Stimulated activated CD4-positive, alpha-beta T cell treated with anti-CD3 and anti-CD28 coated beads, TNF-alpha, amount 100 ng/mL, for 4 hours (primary cell): Measurements from ENCODE around the gene L3MBTL1.

ENCODE experiments used
- DNase-seq, 3 experiments: peaks; one replicate each; pipeline ENCODE4 v3.0.0-alpha.2; 2020; ENCODE audit warnings: low read depth in 3 of 3

The L3MBTL1 gene

DNA sequence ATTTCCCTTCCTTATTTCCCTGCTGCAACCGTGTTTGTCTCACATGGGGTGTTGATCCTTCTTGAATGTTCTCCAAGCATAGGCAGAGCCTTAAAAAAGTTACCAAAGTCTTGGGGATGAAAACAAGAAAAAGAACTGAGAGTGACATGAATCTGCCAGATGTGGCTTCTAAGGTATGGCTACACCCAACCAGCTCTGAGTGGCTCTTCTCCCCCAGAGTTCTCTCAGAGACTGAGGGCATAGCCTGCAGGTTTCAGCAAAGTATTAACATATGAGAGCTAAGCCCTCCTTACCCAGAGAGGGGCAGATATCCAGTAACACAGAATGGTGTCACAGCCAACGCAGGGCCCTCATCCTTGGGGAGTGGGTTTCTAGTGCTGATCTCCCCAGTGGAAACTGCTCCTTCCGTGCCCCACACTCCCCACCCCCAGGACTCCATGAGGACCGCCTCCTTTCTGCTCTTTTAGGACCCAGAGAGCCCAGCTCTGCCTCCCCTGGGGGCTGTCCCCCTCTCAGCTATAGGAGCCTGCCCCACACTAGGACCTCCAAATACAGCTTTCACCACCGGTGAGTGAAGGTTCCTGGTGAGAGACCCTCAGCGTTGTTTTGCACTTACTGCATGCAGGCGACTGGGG, 28.0 kb downstream of the L3MBTL1 start:
- DNase-seq, result no peak

GRCh38 chr20:43536041-43536816, 28.7 kb downstream of the L3MBTL1 start:
- no peak for DNase-seq

DNA sequence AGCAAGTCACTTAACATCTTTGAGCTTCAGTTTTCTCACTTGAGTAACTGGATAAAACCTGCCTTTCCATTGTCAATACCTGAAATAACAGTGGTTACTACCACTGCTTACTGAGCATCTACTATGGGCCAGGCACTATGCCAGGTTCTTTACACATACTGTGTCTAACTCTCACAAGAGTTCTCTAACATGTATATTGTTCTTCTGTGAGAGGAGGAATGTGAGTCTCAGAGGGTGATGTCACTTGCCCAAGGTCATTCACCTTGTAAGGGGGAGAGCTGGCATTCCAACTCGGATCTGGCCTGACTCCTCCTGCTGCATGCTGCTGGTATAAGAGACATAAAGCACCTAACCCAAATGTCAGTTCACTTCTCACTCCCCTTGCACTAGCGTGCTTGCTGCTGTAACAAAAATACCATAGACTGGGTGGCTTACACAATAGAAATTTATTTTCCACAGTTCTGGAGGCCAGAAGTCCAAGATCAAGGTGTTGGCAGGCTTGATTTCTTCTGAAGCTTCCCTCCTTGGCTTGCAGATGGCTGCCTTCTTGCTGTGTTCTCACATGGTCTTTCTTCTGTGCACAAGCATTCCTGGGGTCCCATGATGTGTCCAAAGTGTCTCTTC, 29.4 kb downstream of the L3MBTL1 start:
- DNase-seq, result no peak

GRCh38 chr20:43537921-43538877, 30.7 kb downstream of the L3MBTL1 start:
- DNase-seq, result peak in 2 of 3 experiments; percentile 21 to 34

DNA sequence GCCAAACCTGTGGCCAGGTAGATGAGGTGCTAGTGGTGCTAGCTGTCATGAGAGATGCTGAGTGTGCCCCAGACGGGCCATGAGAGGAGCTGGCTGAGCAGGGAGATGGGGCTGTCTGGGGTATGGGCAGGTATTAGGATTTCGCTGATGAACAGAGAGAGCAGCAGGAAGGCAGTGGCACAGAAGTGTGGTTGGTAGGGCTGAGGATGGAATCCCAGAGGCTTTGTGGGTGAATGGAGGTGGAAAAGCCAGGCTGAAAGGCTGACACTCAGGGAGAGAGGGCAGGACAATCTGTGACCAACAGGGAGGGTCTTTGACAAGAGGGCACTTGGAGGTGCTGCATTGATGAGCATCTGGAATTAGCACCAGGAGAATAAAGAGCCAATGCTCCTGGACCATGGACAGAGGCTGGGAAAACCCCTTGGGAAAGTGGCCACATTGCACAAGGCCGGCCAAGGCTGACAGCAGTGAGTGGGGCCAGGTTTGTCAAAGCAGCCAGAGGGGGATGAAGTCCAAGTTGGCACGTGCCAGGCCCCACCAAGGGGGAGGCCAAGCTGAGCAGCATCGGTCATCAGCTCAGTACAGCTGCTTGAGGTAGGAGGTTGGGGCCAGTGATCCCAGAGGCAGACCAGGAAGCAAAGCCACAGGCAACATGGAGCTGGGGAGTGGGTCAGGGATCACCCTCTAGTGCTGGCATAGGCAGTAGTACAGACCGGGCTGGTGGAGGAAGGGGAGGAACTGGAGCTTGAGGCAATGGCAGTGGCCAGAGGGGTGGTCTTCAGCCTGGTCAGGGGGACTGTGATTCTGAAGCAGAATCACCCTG, 31.6 kb downstream of the L3MBTL1 start:
- no peak for DNase-seq

GRCh38 chr20:43539975-43540672, 32.6 kb downstream of the L3MBTL1 start:
- no peak for DNase-seq

DNA sequence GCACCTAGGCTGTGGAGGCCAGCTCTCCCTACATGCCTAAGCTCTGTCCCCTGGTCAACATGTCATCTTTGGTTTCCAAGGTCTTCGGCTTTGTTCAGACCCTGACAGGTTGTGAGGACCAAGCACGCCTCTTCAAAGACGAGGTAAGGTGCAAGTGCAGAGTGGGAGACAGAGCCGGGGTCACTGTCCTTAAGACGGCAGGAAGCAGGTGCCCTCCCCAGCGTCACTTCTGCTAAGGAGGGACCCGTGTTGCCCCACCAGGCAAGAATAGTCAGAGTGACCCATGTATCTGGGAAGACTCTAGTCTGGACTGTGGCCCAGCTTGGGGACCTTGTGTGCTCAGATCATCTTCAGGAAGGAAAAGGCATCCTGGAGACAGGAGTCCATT, 33.2 kb downstream of the L3MBTL1 start:
- no peak for DNase-seq

DNA sequence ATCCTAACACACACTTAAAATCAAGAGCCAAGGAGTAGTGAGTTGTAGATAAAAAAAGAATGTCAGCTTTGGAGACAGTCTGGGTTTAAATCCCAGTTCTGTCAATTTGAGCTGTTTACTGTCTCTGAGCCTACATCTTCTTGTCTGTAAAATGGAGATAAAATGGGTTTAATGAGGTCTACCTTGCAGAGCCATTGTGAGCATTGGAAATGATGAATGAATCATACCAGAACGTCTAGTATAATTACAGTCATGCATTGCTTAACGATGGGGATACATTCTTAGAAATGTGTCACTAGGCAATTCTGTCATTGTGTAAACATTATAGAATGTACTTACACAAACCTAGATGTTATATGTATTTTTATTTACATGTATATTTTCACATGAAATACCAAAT, 33.7 kb downstream of the L3MBTL1 start:
- DNase-seq, result no peak

DNA sequence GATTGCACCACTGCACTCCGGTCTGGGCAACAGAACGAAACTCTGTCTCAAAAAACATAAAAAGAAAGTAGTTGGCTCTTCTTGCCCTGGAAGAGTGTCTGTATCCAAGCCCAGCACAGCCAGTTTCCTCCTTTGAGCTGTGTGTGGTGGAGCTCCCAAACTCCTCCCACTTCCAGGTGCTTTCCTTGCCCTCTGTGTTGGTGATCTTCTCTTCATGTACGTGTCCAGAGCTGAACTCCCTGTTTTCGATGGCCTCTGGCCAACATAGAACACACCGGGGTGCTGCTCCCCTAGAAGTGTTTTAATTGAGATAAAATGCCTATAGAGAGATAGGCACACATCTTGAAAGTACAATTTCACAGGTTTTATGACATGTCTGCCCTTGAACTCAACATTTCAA, 34.7 kb downstream of the L3MBTL1 start:
- DNase-seq, result no peak

- DNase-seq, result no peak
These were observed 35.2 kb downstream of the L3MBTL1 start for GRCh38 chr20:43542674-43543073.

DNA sequence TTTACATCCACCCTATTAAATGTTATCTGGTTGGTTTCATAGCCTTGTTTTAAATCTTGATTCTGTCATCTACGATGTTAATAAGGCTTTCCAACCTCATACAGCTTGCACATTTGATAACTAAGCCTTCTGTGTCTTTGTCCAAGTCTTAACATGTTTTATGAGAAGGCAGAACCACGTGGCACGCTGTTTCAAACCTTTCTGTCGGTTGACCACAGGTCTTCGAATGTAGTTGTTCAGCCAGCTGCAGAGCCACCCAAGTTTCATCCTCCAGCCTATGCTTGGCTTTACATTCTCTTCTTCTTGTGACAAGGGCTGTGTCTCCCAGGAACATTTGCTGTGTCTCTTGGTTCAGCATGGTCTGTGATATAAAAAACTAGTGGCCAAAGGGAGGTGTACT, 35.6 kb downstream of the L3MBTL1 start:
- no peak for DNase-seq

DNA sequence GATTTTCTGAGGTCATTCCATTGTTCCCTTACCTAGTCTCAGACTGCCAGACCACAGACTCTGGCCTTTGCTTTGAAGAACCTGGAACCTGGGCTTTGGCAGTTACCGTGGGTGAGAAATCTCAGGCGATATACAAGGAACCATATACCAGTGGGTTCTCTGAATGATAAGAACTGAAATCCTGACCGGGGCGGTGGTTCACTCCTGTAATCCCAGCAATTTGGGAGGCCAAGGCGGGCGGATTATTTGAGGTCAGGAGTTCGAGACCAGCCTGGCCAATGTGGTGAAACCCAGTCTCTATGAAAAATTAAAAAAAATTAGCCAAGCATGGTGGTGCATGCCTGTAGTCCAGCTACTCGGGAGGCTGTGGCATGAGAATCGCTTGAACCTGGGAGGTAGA, 37.0 kb downstream of the L3MBTL1 start:
- no peak for DNase-seq

- no peak for DNase-seq
These were observed 38.5 kb downstream of the L3MBTL1 start for GRCh38 chr20:43545837-43546578.

DNA sequence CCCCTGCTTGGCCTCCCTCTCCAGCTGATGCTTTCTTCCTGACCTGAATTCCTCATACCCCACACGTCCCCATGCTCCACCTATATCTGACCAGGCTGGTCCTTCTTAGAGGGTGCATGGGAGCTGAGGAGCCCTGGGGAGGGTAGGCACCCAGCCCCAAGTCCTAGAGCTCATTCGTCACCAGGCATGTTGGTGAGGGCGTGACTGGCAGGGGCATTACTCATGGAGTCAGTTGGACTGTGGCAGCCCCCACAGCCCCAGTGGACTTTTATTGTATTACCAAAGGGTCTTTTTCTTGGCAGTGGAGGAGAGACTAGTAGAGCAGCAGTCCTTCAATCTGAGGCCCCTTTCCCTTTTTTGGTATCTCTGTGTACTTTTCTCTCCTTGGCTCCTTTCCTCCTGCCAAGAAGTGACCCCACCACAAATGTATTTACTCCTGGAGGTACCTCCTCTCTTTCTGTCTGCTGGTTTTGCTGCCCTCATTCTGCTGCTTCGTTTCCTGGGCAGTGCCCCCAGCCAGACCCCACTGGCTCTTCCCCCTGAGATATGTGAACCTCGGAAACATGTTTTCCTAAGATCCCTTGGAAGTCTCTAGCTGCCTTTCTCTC, 40.9 kb downstream of the L3MBTL1 start:
- no peak for DNase-seq

- DNase-seq, result no peak
These were observed 42.0 kb downstream of the L3MBTL1 start for GRCh38 chr20:43549416-43550065.

GRCh38 chr20:43550456-43550855, 43.0 kb downstream of the L3MBTL1 start:
- DNase-seq, result no peak

- no peak for DNase-seq
These were observed 46.9 kb downstream of the L3MBTL1 start for GRCh38 chr20:43554369-43554768.

DNA sequence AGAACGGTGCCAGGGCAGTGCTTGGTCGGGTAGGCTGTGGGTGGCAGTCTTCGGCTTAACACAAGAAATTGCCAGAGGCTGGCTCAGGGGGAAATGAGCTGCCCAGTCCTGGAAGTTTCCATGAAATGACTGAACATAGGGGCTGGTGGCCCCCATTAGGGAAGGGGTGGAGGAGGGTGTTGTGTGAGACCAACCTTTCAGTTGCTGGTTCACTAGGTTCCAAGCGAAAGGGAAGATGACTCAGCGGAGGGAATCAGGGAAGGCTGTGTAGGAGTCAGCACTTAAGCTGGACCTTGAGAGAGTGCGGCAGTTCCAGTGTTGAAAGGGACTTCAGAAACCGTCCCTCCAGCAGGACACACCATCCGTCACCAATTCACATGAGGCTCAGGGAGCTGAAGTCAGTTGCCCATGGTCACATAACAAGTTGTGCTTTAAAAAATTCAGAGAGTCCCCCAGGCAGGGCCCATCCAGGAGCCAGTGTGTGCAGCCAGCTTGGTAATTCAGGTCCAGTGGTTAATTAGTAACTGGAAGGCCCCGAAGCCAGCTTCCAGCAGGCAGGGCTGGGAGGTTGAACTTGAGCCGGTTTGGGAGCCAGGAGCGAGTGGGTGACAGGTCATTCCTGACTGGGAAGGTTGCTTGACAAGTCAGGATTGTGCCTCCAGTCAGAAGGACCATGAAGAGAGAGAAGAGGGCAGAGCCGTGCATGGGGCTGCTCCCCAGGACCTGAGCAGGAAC, 51.1 kb downstream of the L3MBTL1 start, which contains the start of gene SGK2:
TSS of gene SGK2 (plus strand) at position 616 of the 735 bp plus-strand sequence. CDS start 7,469 bp downstream, outside the sequence.
- no peak for DNase-seq
